H9 (cell line): ENCODE results near the gene PITX1. TPM values are rescaled to one million over a fixed set of nuclear protein-coding genes. Genes with fewer than 3 reads are reported as not detected.
"Not testable (repeated sequence)": the region's sequence is repeated elsewhere in the genome, so short reads cannot be mapped to it uniquely, and the experiment has no call there.

Experiments used
- DNase-seq: peaks from one replicate; pipeline ENCODE4 v3.0.0-alpha.2; 2017
- H2AFZ ChIP-seq: one replicate; pipeline ENCODE4 v1.6.1; 2013; ENCODE audit warnings: mild to moderate bottlenecking, low read length, control low read depth, moderate library complexity
- H2AK5ac ChIP-seq: 2 replicates; pipeline ENCODE4 v1.6.1; 2013; ENCODE audit warnings: low read length, control low read depth, mixed read lengths; ENCODE audit not compliant: insufficient read length
- H2BK120ac ChIP-seq: one replicate; pipeline ENCODE4 v1.6.1; 2013; ENCODE audit warnings: low read depth, mild to moderate bottlenecking, low read length, control low read depth, inconsistent platforms; ENCODE audit not compliant: poor library complexity, severe bottlenecking
- H2BK12ac ChIP-seq: 2 replicates; pipeline ENCODE4 v1.6.1; 2013; ENCODE audit warnings: low read length, control low read depth, mixed read lengths, low read depth; ENCODE audit not compliant: insufficient read length
- H2BK15ac ChIP-seq: 2 replicates; pipeline ENCODE4 v1.6.1; 2013; ENCODE audit warnings: low read depth, low read length, control low read depth
- H2BK20ac ChIP-seq: one replicate; pipeline ENCODE4 v1.6.1; 2013; ENCODE audit warnings: low read depth, mild to moderate bottlenecking, low read length, control low read depth, inconsistent platforms; ENCODE audit not compliant: poor library complexity, severe bottlenecking
- H2BK5ac ChIP-seq: 2 replicates; pipeline ENCODE4 v1.6.1; 2013; ENCODE audit warnings: low read length, control low read depth, mixed read lengths; ENCODE audit not compliant: insufficient read length
- H3K14ac ChIP-seq: 2 replicates; pipeline ENCODE4 v1.6.1; 2013; ENCODE audit warnings: low read length, control low read depth; ENCODE audit not compliant: insufficient read depth
- H3K18ac ChIP-seq: 2 replicates; pipeline ENCODE4 v1.6.1; 2013; ENCODE audit warnings: low read depth, mild to moderate bottlenecking, mixed read lengths, low read length, control low read depth; ENCODE audit not compliant: insufficient read length
- H3K23ac ChIP-seq: 2 replicates; pipeline ENCODE4 v1.6.1; 2013; ENCODE audit warnings: low read length, control low read depth, mixed read lengths, low read depth; ENCODE audit not compliant: insufficient read length
- H3K23me2 ChIP-seq: 2 replicates; pipeline ENCODE4 v1.6.1; 2013; ENCODE audit warnings: low read depth, mild to moderate bottlenecking, mixed read lengths, low read length, control low read depth; ENCODE audit not compliant: insufficient read length, poor library complexity, severe bottlenecking
- H3K27ac ChIP-seq: 2 replicates; pipeline ENCODE4 v1.5.1; 2013; ENCODE audit warnings: low read length, control low read depth, mixed read lengths, low read depth; ENCODE audit not compliant: insufficient read length
- H3K27me3 ChIP-seq: 2 replicates; pipeline ENCODE4 v1.6.1; 2013; ENCODE audit warnings: low read length, control low read depth, inconsistent platforms; ENCODE audit not compliant: insufficient read depth
- H3K4ac ChIP-seq: 2 replicates; pipeline ENCODE4 v1.6.1; 2013; ENCODE audit warnings: low read depth, mild to moderate bottlenecking, control low read depth, inconsistent platforms, low read length, moderate library complexity
- H3K4me1 ChIP-seq: 2 replicates; pipeline ENCODE4 v1.6.1; 2013; ENCODE audit warnings: low read length, control low read depth, inconsistent platforms; ENCODE audit not compliant: insufficient read depth
- H3K4me2 ChIP-seq: 2 replicates; pipeline ENCODE4 v1.6.1; 2013; ENCODE audit warnings: low read length, control low read depth, mixed read lengths; ENCODE audit not compliant: insufficient read length, insufficient read depth
- H3K56ac ChIP-seq: 2 replicates; pipeline ENCODE4 v1.6.1; 2013; ENCODE audit warnings: low read depth, mild to moderate bottlenecking, mixed read lengths, low read length, control low read depth; ENCODE audit not compliant: insufficient read length
- H3K79me1 ChIP-seq: 2 replicates; pipeline ENCODE4 v1.6.1; 2013; ENCODE audit warnings: low read depth, mild to moderate bottlenecking, moderate library complexity, low read length, control low read depth, inconsistent platforms; ENCODE audit not compliant: insufficient read depth, poor library complexity, severe bottlenecking
- H3K79me2 ChIP-seq: 2 replicates; pipeline ENCODE4 v1.6.1; 2013; ENCODE audit warnings: low read length, control low read depth, inconsistent platforms; ENCODE audit not compliant: insufficient read depth
- H3K9ac ChIP-seq: 2 replicates; pipeline ENCODE4 v1.6.1; 2013; ENCODE audit warnings: low read length, control low read depth, mixed read lengths; ENCODE audit not compliant: insufficient read length; ENCODE audit errors: extremely low read depth
- H3K9me3 ChIP-seq: one replicate; pipeline ENCODE4 v1.6.1; 2013; ENCODE audit warnings: low read depth, low read length, inconsistent platforms; ENCODE audit not compliant: control insufficient read depth
- H3T11ph ChIP-seq: one replicate; pipeline ENCODE4 v1.6.1; 2013; ENCODE audit warnings: mild to moderate bottlenecking, low read length, control low read depth, inconsistent platforms
- H4K20me1 ChIP-seq: one replicate; pipeline ENCODE4 v1.6.1; 2013; ENCODE audit not compliant: control insufficient read depth, insufficient read length, insufficient read depth
- H4K5ac ChIP-seq: 2 replicates; pipeline ENCODE4 v1.6.1; 2013; ENCODE audit warnings: low read depth, mild to moderate bottlenecking, mixed read lengths, low read length, control low read depth; ENCODE audit not compliant: insufficient read length
- H4K8ac ChIP-seq: replicated peaks from 2 replicates; pipeline ENCODE4 v1.6.1; 2013; ENCODE audit warnings: low read length, control low read depth, mixed read lengths, low read depth; ENCODE audit not compliant: insufficient read length
- H4K91ac ChIP-seq: 2 replicates; pipeline ENCODE4 v1.6.1; 2013; ENCODE audit warnings: low read depth, mild to moderate bottlenecking, moderate library complexity, mixed read lengths, low read length, control low read depth; ENCODE audit not compliant: insufficient read length
- H3K27ac Mint-ChIP-seq, 3 experiments: 2 replicates in 2 of 3; 3 replicates in 1 of 3; pipeline ENCODE4 v1.8.0; 2020 to 2021; ENCODE audit warnings: mixed read lengths in 3 of 3, mild to moderate bottlenecking in 1 of 3, moderate library complexity in 1 of 3
- H3K27me3 Mint-ChIP-seq: 2 replicates; pipeline ENCODE4 v1.8.0; 2021; ENCODE audit warnings: low read depth, mild to moderate bottlenecking, moderate library complexity, mixed read lengths
- H3K36me3 Mint-ChIP-seq, 3 experiments: 2 replicates in 2 of 3; 3 replicates in 1 of 3; pipeline ENCODE4 v1.8.0; 2020 to 2021; ENCODE audit warnings: low read depth in 3 of 3, mixed read lengths in 3 of 3; ENCODE audit not compliant: insufficient read depth in 1 of 3
- H3K4me1 Mint-ChIP-seq, 2 experiments: 2 replicates each; pipeline ENCODE4 v1.8.0; 2020; ENCODE audit warnings: mixed read lengths in 2 of 2
- H3K4me3 Mint-ChIP-seq, 2 experiments: 2 replicates in 1 of 2; 3 replicates in 1 of 2; pipeline ENCODE4 v1.8.0; 2020 to 2021; ENCODE audit warnings: mild to moderate bottlenecking in 2 of 2, mixed read lengths in 2 of 2, moderate library complexity in 1 of 2
- H3K9me3 Mint-ChIP-seq, 2 experiments: 2 replicates in 1 of 2; 3 replicates in 1 of 2; pipeline ENCODE4 v1.8.0; 2020; ENCODE audit warnings: mild to moderate bottlenecking in 2 of 2, mixed read lengths in 2 of 2, moderate library complexity in 1 of 2
- WGBS: extraction: QIAGEN DNeasy Blood & Tissue Kit; methylation state at CpG from one replicate; pipeline ENCODE4 v1.1.7; 2013; ENCODE audit warnings: missing lambda C conversion rate, low lambda C conversion rate, mixed read lengths; ENCODE audit not compliant: insufficient read length; ENCODE audit errors: extremely low coverage; 5-methylcytosine and 5-hydroxymethylcytosine counted together
- long read RNA-seq: library from polyadenylated mRNA; unstranded; transcript quantifications from one replicate; pipeline ENCODE4 v2.0.0, GENCODE V29; 2020
- total RNA-seq: library from RNA; stranded (reverse); gene quantifications from 2 replicates; pipeline ENCODE4 v1.2.1, GENCODE V29; 2021
- TF ChIP-seq, protein P1 (sequence below): fragments of 200-600 bp; sonication (generic); conservative IDR thresholded peaks from 3 replicates; pipeline ENCODE4 v1.8.0; 2021; ENCODE audit warnings: antibody characterized with exemption, mild to moderate bottlenecking

Gene PITX1
- total RNA-seq, result not detected in 2 replicates
- long read RNA-seq, result 0 reads

DNA sequence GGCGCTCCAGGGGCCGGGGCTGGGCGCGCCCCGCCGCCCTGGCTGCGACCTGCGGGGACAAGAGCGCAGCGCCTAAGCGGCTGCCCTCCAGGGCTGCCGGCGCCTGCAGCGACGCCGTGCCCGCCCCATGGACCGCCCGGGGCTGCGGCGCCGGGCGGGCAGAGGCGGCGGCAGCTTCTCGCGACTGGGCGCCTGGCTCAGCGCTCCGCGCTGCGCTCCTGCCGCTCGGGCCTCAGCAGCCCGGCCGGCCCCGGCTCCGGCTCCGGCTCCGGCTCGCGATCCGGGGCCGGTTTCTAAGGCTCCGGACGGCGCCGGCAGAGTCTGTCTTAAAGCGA is at the start of gene PITX1:
PITX1 (minus strand) TSS at position 328 of the 335 bp plus-strand sequence. CDS start 347 bp downstream, outside the sequence.
- no peak within 1 kb of the TSS for H4K5ac ChIP-seq
- TF ChIP-seq, protein P1, sequence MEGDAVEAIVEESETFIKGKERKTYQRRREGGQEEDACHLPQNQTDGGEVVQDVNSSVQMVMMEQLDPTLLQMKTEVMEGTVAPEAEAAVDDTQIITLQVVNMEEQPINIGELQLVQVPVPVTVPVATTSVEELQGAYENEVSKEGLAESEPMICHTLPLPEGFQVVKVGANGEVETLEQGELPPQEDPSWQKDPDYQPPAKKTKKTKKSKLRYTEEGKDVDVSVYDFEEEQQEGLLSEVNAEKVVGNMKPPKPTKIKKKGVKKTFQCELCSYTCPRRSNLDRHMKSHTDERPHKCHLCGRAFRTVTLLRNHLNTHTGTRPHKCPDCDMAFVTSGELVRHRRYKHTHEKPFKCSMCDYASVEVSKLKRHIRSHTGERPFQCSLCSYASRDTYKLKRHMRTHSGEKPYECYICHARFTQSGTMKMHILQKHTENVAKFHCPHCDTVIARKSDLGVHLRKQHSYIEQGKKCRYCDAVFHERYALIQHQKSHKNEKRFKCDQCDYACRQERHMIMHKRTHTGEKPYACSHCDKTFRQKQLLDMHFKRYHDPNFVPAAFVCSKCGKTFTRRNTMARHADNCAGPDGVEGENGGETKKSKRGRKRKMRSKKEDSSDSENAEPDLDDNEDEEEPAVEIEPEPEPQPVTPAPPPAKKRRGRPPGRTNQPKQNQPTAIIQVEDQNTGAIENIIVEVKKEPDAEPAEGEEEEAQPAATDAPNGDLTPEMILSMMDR, result no peak
- no peak within 1 kb of the TSS for H2BK12ac ChIP-seq
- WGBS, result no CpG with 5 or more reads among the region's 49 CpGs
- Mint-ChIP-seq H3K27me3 (peaks cover 94% of the 10 kb centered on the region), H3K36me3 (no peaks in the 10 kb centered on the region; a peak in 1 of 7 replicates), H3K27ac (no peak within 1 kb of the TSS), H3K9me3 (peaks cover 0 to 8% of the 10 kb centered on the region in 2 experiments; a peak in 3 of 5 replicates), H3K4me1 (peaks cover 15 to 39% of the 10 kb centered on the region in 2 experiments), H3K4me3 (peak within 1 kb of the TSS; percentile 55 to 86)
- DNase-seq, result no peak
- H3K14ac ChIP-seq, result no peak within 1 kb of the TSS
- H3K79me2 ChIP-seq, result no peaks in the 10 kb centered on the region
- H2AFZ ChIP-seq, result no peak within 1 kb of the TSS
- no peak within 1 kb of the TSS for H3K18ac ChIP-seq
- H3K56ac ChIP-seq, result no peak within 1 kb of the TSS
- H3K27me3 ChIP-seq, result peaks cover 93% of the 10 kb centered on the region
- H2BK5ac ChIP-seq, result no peak within 1 kb of the TSS
- H3K4ac ChIP-seq, result no peak within 1 kb of the TSS
- H2BK20ac ChIP-seq, result no peak within 1 kb of the TSS
- no peak within 1 kb of the TSS for H2AK5ac ChIP-seq
- H2BK15ac ChIP-seq, result no peak within 1 kb of the TSS
- no peaks in the 10 kb centered on the region for H3K9me3 ChIP-seq
- H2BK120ac ChIP-seq, result no peak within 1 kb of the TSS
- H3K23ac ChIP-seq, result no peak within 1 kb of the TSS
- H3T11ph ChIP-seq, result no peak within 1 kb of the TSS
- no peak within 1 kb of the TSS for H3K9ac ChIP-seq
- H4K91ac ChIP-seq, result no peak within 1 kb of the TSS
- peaks cover 6% of the 10 kb centered on the region for H3K23me2 ChIP-seq
- no peaks in the 10 kb centered on the region for H4K20me1 ChIP-seq
- H3K79me1 ChIP-seq, result no peaks in the 10 kb centered on the region
- H3K4me2 ChIP-seq, result peak within 1 kb of the TSS; percentile 63
- no peak within 1 kb of the TSS for H3K27ac ChIP-seq
- H3K4me1 ChIP-seq, result no peaks in the 10 kb centered on the region
- H4K8ac ChIP-seq, result no peak within 1 kb of the TSS

DNA sequence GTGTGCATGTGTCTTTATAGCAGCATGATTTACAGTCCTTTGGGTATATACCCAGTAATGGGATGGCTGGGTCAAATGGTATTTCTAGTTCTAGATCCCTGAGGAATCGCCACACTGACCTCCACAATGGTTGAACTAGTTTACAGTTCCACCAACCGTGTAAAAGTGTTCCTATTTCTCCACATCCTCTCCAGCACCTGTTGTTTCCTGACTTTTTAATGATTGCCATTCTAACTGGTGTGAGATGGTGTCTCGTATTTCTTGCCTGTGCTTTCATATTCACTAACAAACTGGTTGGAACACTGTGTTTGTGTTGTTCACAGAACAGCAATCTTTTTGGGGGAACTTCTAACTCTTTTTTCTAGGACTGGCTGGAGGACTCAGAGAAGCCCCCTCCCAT is 49.3 kb upstream of the PITX1 start:
- H4K20me1 ChIP-seq, H3K56ac ChIP-seq, DNase-seq, H2BK12ac ChIP-seq, H2BK20ac ChIP-seq, H3K27ac Mint-ChIP-seq, H3K79me2 ChIP-seq, H3K79me1 ChIP-seq, H2BK15ac ChIP-seq, H3K23ac ChIP-seq, H3K36me3 Mint-ChIP-seq, H3K4me3 Mint-ChIP-seq, H4K5ac ChIP-seq, H3K9ac ChIP-seq, H3K27ac ChIP-seq, H2BK5ac ChIP-seq, H3K4me2 ChIP-seq, H4K8ac ChIP-seq, H3K4me1 ChIP-seq, H4K91ac ChIP-seq, H2AK5ac ChIP-seq, H2AFZ ChIP-seq, H2BK120ac ChIP-seq, H3T11ph ChIP-seq, H3K4ac ChIP-seq, H3K18ac ChIP-seq, H3K23me2 ChIP-seq, H3K9me3 ChIP-seq, H3K14ac ChIP-seq, H3K4me1 Mint-ChIP-seq, H3K27me3 ChIP-seq: not testable (repeated sequence)
- H3K27me3 Mint-ChIP-seq, result peaks cover 80% of the 10 kb centered on the region
- peaks cover 11 to 14% of the 10 kb centered on the region in 2 experiments for H3K9me3 Mint-ChIP-seq
- WGBS, result no CpG with 5 or more reads among the region's 3 CpGs
